ENCODE results near the gene COX14.

DNA sequence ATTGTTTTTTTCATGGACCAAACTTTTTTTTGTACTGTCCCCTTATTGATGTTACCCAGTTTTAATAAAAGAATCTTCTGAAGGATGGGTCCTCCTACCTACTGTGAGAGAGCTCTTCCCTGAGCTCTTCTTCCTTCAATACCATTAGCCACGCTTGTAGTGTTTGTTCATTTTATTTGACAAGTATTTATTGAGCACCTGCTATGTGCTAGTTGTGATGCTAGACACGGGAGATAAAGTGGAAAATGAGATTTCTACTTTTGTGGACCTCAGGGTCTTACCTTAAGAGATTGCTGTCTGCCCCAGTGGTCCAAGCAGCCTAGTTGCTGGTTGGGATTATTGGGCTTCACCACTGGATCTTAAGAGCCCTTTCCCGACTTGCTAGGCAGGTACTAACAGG, 11.5 kb upstream of the COX14 start:
- no peak for TF ChIP-seq REST (IDR thresholded peaks at IDR 0.05)
- no peak for TF ChIP-seq RXRA (IDR thresholded peaks at IDR 0.05)
- no peak for TF ChIP-seq CTCF (IDR thresholded peaks at IDR 0.05; ENCODE audit: low read depth, low read length, missing input control)
- TF ChIP-seq, protein P1, sequence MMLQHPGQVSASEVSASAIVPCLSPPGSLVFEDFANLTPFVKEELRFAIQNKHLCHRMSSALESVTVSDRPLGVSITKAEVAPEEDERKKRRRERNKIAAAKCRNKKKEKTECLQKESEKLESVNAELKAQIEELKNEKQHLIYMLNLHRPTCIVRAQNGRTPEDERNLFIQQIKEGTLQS (IDR thresholded peaks at IDR 0.05) = no peak
- no peak for TF ChIP-seq RAD21 (IDR thresholded peaks at IDR 0.05)
- no peak for TF ChIP-seq YY1 (IDR thresholded peaks at IDR 0.05)
- TF ChIP-seq, protein P2, sequence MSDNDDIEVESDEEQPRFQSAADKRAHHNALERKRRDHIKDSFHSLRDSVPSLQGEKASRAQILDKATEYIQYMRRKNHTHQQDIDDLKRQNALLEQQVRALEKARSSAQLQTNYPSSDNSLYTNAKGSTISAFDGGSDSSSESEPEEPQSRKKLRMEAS (IDR thresholded peaks at IDR 0.05) = no peak
- no peak for TF ChIP-seq SP1 (IDR thresholded peaks at IDR 0.05)
- TF ChIP-seq GABPA (IDR thresholded peaks at IDR 0.05 in 1 of 2, conservative IDR thresholded peaks at IDR 0.05 in 1 of 2) = no peak
- TF ChIP-seq, protein P3, sequence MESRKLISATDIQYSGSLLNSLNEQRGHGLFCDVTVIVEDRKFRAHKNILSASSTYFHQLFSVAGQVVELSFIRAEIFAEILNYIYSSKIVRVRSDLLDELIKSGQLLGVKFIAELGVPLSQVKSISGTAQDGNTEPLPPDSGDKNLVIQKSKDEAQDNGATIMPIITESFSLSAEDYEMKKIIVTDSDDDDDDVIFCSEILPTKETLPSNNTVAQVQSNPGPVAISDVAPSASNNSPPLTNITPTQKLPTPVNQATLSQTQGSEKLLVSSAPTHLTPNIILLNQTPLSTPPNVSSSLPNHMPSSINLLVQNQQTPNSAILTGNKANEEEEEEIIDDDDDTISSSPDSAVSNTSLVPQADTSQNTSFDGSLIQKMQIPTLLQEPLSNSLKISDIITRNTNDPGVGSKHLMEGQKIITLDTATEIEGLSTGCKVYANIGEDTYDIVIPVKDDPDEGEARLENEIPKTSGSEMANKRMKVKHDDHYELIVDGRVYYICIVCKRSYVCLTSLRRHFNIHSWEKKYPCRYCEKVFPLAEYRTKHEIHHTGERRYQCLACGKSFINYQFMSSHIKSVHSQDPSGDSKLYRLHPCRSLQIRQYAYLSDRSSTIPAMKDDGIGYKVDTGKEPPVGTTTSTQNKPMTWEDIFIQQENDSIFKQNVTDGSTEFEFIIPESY (IDR thresholded peaks at IDR 0.05) = no peak
- TF ChIP-seq TAF1 (conservative IDR thresholded peaks at IDR 0.05) = no peak
- no peak for TF ChIP-seq EGR1 (IDR thresholded peaks at IDR 0.05; ENCODE audit: low read depth in 2 of 2)

Data from liver (tissue), 3 donors.